Cardiac atrium fibroblast (primary cell): Measurements from ENCODE around the gene KRTAP20-3. TPM values are rescaled to one million over a fixed set of nuclear protein-coding genes. Genes with fewer than 3 reads are reported as not detected.

Experiments
- total RNA-seq: library from RNA; depleted of rRNA; stranded (reverse); fragments of >200 nt; gene quantifications from 2 replicates; pipeline ENCODE4 v1.2.3, GENCODE V29; 2015

The KRTAP20-3 gene
- not detected in 2 replicates for total RNA-seq

DNA sequence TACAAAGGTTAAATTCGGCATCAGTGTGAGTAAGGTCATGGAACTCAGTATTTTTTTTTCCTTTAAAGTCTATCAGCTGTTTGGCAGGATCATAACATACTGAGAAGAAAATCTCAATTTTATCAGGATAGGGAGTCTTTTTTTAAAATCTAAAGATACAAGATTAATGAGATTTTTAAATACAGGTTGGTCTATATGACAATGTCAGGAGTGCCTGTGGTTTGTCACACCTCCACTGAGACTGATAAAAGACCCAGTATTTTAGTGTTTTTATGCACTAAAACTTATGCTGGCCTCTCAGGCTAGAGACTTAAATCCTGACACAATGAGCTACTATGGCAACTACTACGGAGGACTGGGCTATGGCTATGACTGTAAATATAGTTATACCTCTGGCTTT, at the start of gene KRTAP20-3:
Gene KRTAP20-3 (plus strand): TSS at position 301 of the 400 bp plus-strand sequence.

GRCh38 chr21:30598802-30599201, 43.9 kb upstream of the KRTAP20-3 start, which contains the start of gene KRTAP6-2:
KRTAP6-2 (minus strand) TSS chr21:30598902; CDS start chr21:30598874, 28 bp downstream.

GRCh38 chr21:30600787-30601186, 41.9 kb upstream of the KRTAP20-3 start, which contains the start of gene KRTAP22-1:
KRTAP22-1 (plus strand) TSS chr21:30601087.

GRCh38 chr21:30613836-30614235, 28.8 kb upstream of the KRTAP20-3 start, which contains the start of gene KRTAP6-1:
KRTAP6-1 (minus strand) TSS chr21:30613930; CDS start chr21:30613904, 26 bp downstream.

GRCh38 chr21:30616125-30616524, 26.5 kb upstream of the KRTAP20-3 start, which contains the start of gene KRTAP20-1:
KRTAP20-1 (plus strand) TSS chr21:30616425; CDS start chr21:30616455, 30 bp downstream.

GRCh38 chr21:30620522-30620921, 22.1 kb upstream of the KRTAP20-3 start, which contains the start of gene KRTAP20-4:
KRTAP20-4 (plus strand) TSS chr21:30620627.

GRCh38 chr21:30634906-30635305, 7.8 kb upstream of the KRTAP20-3 start, which contains the start of gene KRTAP20-2:
KRTAP20-2 (plus strand) TSS chr21:30635206; CDS start chr21:30635264, 58 bp downstream.

Other genes starting within 250 kb of the KRTAP20-3 start
- not detected in 2 replicates for gene KRTAP13-1, start 246.8 kb upstream of the KRTAP20-3 start, total RNA-seq
- not detected in 2 replicates for gene KRTAP13-3, start 216.9 kb upstream of the KRTAP20-3 start, total RNA-seq
- not detected in 2 replicates for gene KRTAP13-4, start 212.6 kb upstream of the KRTAP20-3 start, total RNA-seq
- not detected in 2 replicates for gene KRTAP15-1, start 202.6 kb upstream of the KRTAP20-3 start, total RNA-seq
- gene KRTAP19-1, start 162.5 kb upstream of the KRTAP20-3 start, total RNA-seq = not detected in 2 replicates
- not detected in 2 replicates for gene KRTAP19-2, start 155.4 kb upstream of the KRTAP20-3 start, total RNA-seq
- gene KRTAP19-3, start 150.9 kb upstream of the KRTAP20-3 start, total RNA-seq = not detected in 2 replicates
- not detected in 2 replicates for gene KRTAP19-4, start 145.7 kb upstream of the KRTAP20-3 start, total RNA-seq
- not detected in 2 replicates for gene KRTAP19-5, start 140.7 kb upstream of the KRTAP20-3 start, total RNA-seq
- gene KRTAP19-6, start 101.0 kb upstream of the KRTAP20-3 start, total RNA-seq = not detected in 2 replicates
- gene KRTAP19-7, start 81.5 kb upstream of the KRTAP20-3 start, total RNA-seq = not detected in 2 replicates
- gene KRTAP22-2, start 52.5 kb upstream of the KRTAP20-3 start, total RNA-seq = not detected in 2 replicates
- not detected in 2 replicates for gene KRTAP6-3, start 50.4 kb upstream of the KRTAP20-3 start, total RNA-seq
- gene KRTAP6-2, start 44.0 kb upstream of the KRTAP20-3 start, total RNA-seq = not detected in 2 replicates
- gene KRTAP22-1, start 41.8 kb upstream of the KRTAP20-3 start, total RNA-seq = not detected in 2 replicates
- not detected in 2 replicates for gene KRTAP6-1, start 28.9 kb upstream of the KRTAP20-3 start, total RNA-seq
- gene KRTAP20-1, start 26.4 kb upstream of the KRTAP20-3 start, total RNA-seq = not detected in 2 replicates
- gene KRTAP20-4, start 22.2 kb upstream of the KRTAP20-3 start, total RNA-seq = not detected in 2 replicates
- gene KRTAP20-2, start 7.7 kb upstream of the KRTAP20-3 start, total RNA-seq = not detected in 2 replicates
- gene KRTAP21-3, start 75.9 kb downstream of the KRTAP20-3 start, total RNA-seq = not detected in 2 replicates
- gene KRTAP21-2, start 104.4 kb downstream of the KRTAP20-3 start, total RNA-seq = not detected in 2 replicates
- gene KRTAP21-1, start 112.6 kb downstream of the KRTAP20-3 start, total RNA-seq = not detected in 2 replicates
- gene KRTAP8-1, start 170.4 kb downstream of the KRTAP20-3 start, total RNA-seq = not detected in 2 replicates
- gene KRTAP7-1, start 186.9 kb downstream of the KRTAP20-3 start, total RNA-seq = not detected in 2 replicates
- gene KRTAP11-1, start 238.7 kb downstream of the KRTAP20-3 start, total RNA-seq = not detected in 2 replicates